GM12891 (cell line): ENCODE data around the gene AGRN.
"Not testable (repeated sequence)": the region's sequence is repeated elsewhere in the genome, so short reads cannot be mapped to it uniquely, and the experiment has no call there.

ENCODE experiments used
- DNase-seq: peaks from one replicate; pipeline ENCODE4 v3.0.0; 2011; ENCODE audit warnings: low spot score; ENCODE audit not compliant: insufficient read length
- FAIRE-seq: peaks from 2 replicates; lab custom pipeline; 2011; peaks lifted over from hg19 to GRCh38; lab: Jason Lieb, UNC
- PAX5 ChIP-seq: IDR thresholded peaks from 2 replicates; pipeline ENCODE4 v1.6.1; 2011; ENCODE audit warnings: low read length, moderate library complexity, mild to moderate bottlenecking; ENCODE audit not compliant: insufficient read depth, severe bottlenecking
- POLR2A ChIP-seq: IDR thresholded peaks from 2 replicates; pipeline ENCODE4 v1.6.1; 2011; ENCODE audit warnings: low read depth, low read length, control low read depth
- POLR2AphosphoS5 ChIP-seq: IDR thresholded peaks from 2 replicates; pipeline ENCODE4 v1.6.1; 2011; ENCODE audit warnings: low read depth, low read length, control low read depth
- POU2F2 ChIP-seq: IDR thresholded peaks from 2 replicates; pipeline ENCODE4 v1.6.1; 2011; ENCODE audit warnings: low read depth, mild to moderate bottlenecking, control low read depth, low read length, moderate library complexity
- SPI1 ChIP-seq: IDR thresholded peaks from 2 replicates; pipeline ENCODE4 v1.6.1; 2011; ENCODE audit warnings: low read depth, low read length, control low read depth
- TAF1 ChIP-seq: IDR thresholded peaks from 2 replicates; pipeline ENCODE4 v1.6.1; 2011; ENCODE audit warnings: low read depth, low read length, control low read depth

The AGRN gene

DNA sequence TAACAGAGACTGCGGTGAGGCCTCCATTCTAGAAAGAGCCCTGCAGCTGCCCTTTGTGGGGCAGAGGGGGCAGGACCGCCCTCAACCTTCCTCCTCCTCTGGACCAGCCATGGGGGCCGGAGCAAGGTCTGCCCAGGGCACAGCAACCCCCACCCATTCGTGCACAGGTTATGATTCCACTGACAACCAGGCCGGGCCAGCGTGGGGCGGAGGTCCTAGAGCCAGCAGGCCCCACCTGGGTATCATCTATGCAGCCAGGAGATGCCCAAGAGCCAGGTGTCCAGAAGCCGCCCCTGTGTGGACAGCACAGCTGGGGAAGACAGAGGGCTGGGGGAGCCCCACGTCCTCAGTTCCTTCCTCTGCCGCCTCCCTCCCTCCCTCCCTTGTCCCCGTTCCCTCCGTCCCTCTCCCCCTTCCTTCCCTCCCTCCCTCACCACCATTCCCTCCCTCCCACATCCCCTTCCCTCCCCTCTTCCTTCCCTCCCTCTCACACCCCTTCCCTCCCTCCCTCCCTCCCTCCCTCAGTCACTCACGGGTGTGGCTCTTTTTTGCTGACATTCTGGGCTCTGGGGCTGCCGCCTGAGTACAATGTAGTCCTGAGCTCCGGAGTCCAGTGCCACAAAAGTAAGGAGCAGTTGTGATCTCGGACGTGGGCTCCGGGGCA, 41.9 kb downstream of the AGRN start:
- TF ChIP-seq SPI1 = no peak
- TF ChIP-seq POU2F2 = no peak
- no peak for TF ChIP-seq TAF1
- no peak for TF ChIP-seq POLR2AphosphoS5
- TF ChIP-seq POLR2A = no peak
- TF ChIP-seq PAX5 = no peak
- no peak for DNase-seq
- FAIRE-seq = no peak

DNA sequence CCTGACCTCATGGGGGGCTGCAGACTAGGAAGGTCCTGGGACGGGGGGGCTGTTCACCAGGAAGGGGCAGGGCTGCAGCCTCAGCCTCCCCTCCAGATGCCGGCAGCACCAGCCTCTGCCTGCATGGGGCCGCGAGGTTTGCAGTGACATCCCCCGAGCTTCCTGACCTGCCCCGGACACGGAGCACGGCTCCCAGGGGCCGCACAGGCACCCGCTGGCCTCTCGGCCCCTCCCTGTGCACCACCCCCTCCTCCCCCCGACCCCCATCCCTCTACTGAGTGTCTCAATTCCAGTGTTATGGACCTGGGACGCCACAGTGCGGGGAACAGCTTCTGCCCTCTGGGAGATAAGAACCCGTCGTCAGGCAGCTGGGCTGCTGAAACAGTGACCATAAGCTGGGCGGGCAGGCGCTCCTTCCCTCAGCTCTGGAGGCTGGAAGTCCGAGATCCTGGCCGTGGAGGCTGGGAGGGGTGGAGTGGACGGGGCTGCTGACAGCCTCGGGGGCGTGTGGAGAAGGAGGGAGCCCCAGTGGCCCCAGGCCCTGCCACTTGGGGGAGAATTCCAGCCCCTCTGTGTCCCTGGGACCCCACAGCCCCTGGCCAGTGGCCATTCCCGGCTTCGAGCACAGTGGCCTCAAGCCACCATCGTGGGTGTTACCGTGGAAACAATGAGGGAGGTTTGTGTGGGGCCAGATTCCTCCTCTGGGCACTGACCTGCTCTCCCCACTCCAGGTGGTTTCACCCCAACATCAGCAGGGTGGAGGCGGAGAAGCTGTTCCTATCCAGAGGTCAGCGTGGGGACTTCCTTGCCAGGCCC, 42.6 kb downstream of the AGRN start:
- DNase-seq (no peak), FAIRE-seq (no peak)
- TF ChIP-seq TAF1 (no peak), SPI1 (no peak), POU2F2 (no peak), POLR2A (no peak), PAX5 (no peak), POLR2AphosphoS5 (no peak)

DNA sequence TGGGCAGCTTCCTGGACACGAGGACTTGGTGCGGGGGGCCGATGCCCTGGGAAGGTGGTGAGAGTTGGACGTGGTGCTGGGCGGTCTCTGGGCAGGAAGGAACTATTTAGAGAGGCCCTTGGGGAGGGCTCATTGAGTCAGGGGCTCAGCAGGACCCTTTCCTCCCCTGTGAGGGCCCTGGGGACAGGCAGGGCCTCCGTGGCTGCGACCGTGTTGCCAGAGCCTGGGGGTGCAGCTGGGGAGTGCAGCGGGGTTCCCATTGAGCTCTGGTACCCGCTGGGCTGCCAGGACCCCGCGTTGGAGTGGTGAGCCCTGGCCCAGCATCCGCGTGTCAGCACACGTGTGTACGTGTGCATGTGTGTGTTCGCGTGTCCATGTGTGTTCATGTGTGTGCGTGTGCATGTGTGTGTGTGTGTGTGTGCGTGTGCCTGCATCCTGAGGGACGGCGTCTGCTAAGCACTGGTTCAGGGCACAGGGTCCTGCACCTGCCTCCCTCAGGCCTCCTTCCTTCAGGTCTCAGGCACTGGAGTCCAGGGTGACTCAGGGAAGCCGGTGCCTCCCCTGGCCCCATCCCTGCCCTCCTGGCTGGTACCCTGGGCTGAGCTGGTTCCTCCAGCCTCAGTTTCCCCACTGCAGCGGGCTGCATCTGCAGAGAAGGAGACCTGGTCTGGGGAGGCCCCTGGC, 43.5 kb downstream of the AGRN start:
- FAIRE-seq (no peak), DNase-seq (no peak)
- TF ChIP-seq POLR2A = no peak
- TF ChIP-seq POLR2AphosphoS5 = no peak; the same call in 1 of the 2 replicates
- TF ChIP-seq POU2F2 = no peak
- TF ChIP-seq PAX5 = no peak
- no peak for TF ChIP-seq TAF1
- no peak for TF ChIP-seq SPI1

GRCh38 chr1:1063945-1064831, 44.3 kb downstream of the AGRN start:
- TF ChIP-seq POU2F2 (peak; percentile 82), TAF1 (no peak), POLR2AphosphoS5 (peak; percentile 54; the same call in 1 of the 2 replicates), POLR2A (peak; percentile 69), SPI1 (0 out of 2 replicates have a peak, but pooled peaks have one; percentile 10), PAX5 (peak; percentile 14)
- FAIRE-seq = peak; percentile 97
- peak; percentile 93 for DNase-seq

GRCh38 chr1:1065265-1065939, 45.5 kb downstream of the AGRN start:
- DNase-seq (no peak), FAIRE-seq (peak; percentile 20)
- TF ChIP-seq POLR2AphosphoS5 (no peak), PAX5 (no peak), SPI1 (no peak), POLR2A (no peak), TAF1 (no peak), POU2F2 (no peak)

- FAIRE-seq, DNase-seq: not testable (repeated sequence)
Observed at GRCh38 chr1:1065940-1066304, 46.0 kb downstream of the AGRN start.

- DNase-seq = no peak
- TF ChIP-seq TAF1 (no peak), POU2F2 (peak; percentile 91)
- FAIRE-seq = no peak
Observed at GRCh38 chr1:1066403-1067283, 46.7 kb downstream of the AGRN start.

DNA sequence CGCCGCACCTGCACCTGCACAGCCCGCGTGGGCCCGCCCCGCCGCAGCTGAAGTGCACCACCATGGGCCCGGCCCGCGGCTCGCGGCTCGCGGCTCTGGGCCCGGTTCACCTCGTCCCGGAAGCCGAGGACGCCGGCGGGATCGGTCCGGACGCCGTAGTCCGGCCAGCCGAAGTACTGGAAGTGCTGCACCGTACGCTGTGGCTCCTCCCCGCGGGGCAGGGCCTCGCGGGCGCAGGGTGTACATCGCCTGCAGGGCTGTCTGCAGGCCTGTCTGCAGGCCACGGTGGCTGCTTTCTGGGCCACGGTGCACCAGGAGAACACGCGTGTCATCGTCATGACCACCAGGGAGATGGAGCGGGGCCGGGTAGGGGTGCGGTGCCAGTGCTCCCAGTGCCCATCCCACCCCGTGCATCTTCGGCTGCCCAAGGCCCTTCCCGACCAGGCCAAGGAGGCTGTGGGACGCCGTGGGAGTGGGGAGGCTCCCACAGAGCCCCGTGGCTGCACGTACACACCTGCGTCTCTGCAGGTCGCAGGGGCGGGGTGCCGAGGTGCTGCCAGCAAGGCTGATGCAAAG, 47.5 kb downstream of the AGRN start:
- DNase-seq = no peak
- FAIRE-seq = no peak
- TF ChIP-seq PAX5 (no peak), SPI1 (no peak), POLR2AphosphoS5 (no peak), POU2F2 (no peak), POLR2A (no peak), TAF1 (no peak)
